ENCODE results near the gene GFPT2.

Gene GFPT2

GRCh38 chr5:180287868-180288267 is 65.3 kb downstream of the GFPT2 start:
- 81% methylated on average over 7 of the region's 7 CpGs for WGBS
- Histone ChIP-seq H3K4me2 (ENCODE audit: low read length, poor library complexity, severe bottlenecking) (no peak overlapping the region), H2AK5ac (ENCODE audit: low read length, severe bottlenecking) (no peak overlapping the region)

GRCh38 chr5:180287404-180287803 is 65.7 kb downstream of the GFPT2 start:
- peaks cover 28% of the 10 kb centered on the region for H3K79me1 ChIP-seq (replicated peaks; ENCODE audit: low read length, poor library complexity, severe bottlenecking)
- no peak overlapping the region for H2AK5ac ChIP-seq (ENCODE audit: low read length, severe bottlenecking)
- H3K14ac ChIP-seq (ENCODE audit: low read length in 2 of 2): no peak overlapping the region
- no peak overlapping the region for H2BK120ac ChIP-seq (ENCODE audit: low read depth, low read length)
- H3K9ac ChIP-seq (ENCODE audit: low read length): no peak overlapping the region
- no peak overlapping the region for H4K91ac ChIP-seq (ENCODE audit: low read length)
- H3K18ac ChIP-seq (ENCODE audit: low read depth in 1 of 2, low read length in 2 of 2): no peak overlapping the region
- 97% methylated on average over 2 of the region's 2 CpGs for WGBS
- DNase-seq: no peak
- H3K27ac ChIP-seq (ENCODE audit: low read length, poor library complexity, severe bottlenecking): no peak overlapping the region
- peaks cover 12% of the 10 kb centered on the region for H3K9me3 ChIP-seq (ENCODE audit: control insufficient read depth, low read length)
- H3K4me1 ChIP-seq (ENCODE audit: control insufficient read depth, insufficient read depth, low read depth, low read length): peaks cover 6% of the 10 kb centered on the region
- H3K27me3 ChIP-seq (ENCODE audit: control insufficient read depth in 1 of 2, insufficient read depth in 1 of 2, low read length in 2 of 2): no peaks in the 10 kb centered on the region
- no peak overlapping the region for H3K23ac ChIP-seq (ENCODE audit: low read length in 2 of 2)
- H3K4me2 ChIP-seq (ENCODE audit: low read length, poor library complexity, severe bottlenecking): no peak overlapping the region
- H2BK12ac ChIP-seq (ENCODE audit: low read length in 2 of 2): no peak overlapping the region
- peaks cover 12 to 32% of the 10 kb centered on the region in 2 experiments for H3K36me3 ChIP-seq (ENCODE audit: control insufficient read depth in 1 of 2, insufficient read depth in 2 of 2, low read depth in 1 of 2, low read length in 2 of 2)
- no peak overlapping the region for H2BK5ac ChIP-seq (ENCODE audit: low read depth, low read length, poor library complexity, severe bottlenecking)
- H2AFZ ChIP-seq (ENCODE audit: low read depth, low read length): no peak overlapping the region
- H4K8ac ChIP-seq (ENCODE audit: low read length): no peak overlapping the region
- H3K4ac ChIP-seq (ENCODE audit: low read depth in 1 of 2, low read length in 2 of 2): no peak overlapping the region
- H3K4me3 ChIP-seq (ENCODE audit: insufficient read depth in 1 of 2, low read depth in 1 of 2, low read length in 2 of 2): no peak overlapping the region
- no peak overlapping the region for H2BK15ac ChIP-seq (ENCODE audit: low read depth, poor library complexity, severe bottlenecking)

More at GRCh38 chr5:180287868-180288267, 65.3 kb downstream of the GFPT2 start:
- H2BK5ac ChIP-seq (ENCODE audit: low read depth, low read length, poor library complexity, severe bottlenecking): no peak overlapping the region
- H3K27ac ChIP-seq (ENCODE audit: low read length, poor library complexity, severe bottlenecking): no peak overlapping the region
- H2BK15ac ChIP-seq (ENCODE audit: low read depth, poor library complexity, severe bottlenecking): no peak overlapping the region
- H2BK120ac ChIP-seq (ENCODE audit: low read depth, low read length): no peak overlapping the region
- H3K14ac ChIP-seq (ENCODE audit: low read length in 2 of 2): no peak overlapping the region
- peaks cover 8% of the 10 kb centered on the region for H3K4me1 ChIP-seq (ENCODE audit: control insufficient read depth, insufficient read depth, low read depth, low read length)
- peaks cover 7 to 27% of the 10 kb centered on the region in 2 experiments for H3K36me3 ChIP-seq (ENCODE audit: control insufficient read depth in 1 of 2, insufficient read depth in 2 of 2, low read depth in 1 of 2, low read length in 2 of 2)
- no peak overlapping the region for H2BK12ac ChIP-seq (ENCODE audit: low read length in 2 of 2)
- H3K9me3 ChIP-seq (ENCODE audit: control insufficient read depth, low read length): peaks cover 7% of the 10 kb centered on the region
- H3K4ac ChIP-seq (ENCODE audit: low read depth in 1 of 2, low read length in 2 of 2): no peak overlapping the region
- H3K18ac ChIP-seq (ENCODE audit: low read depth in 1 of 2, low read length in 2 of 2): no peak overlapping the region
- no peak overlapping the region for H3K4me3 ChIP-seq (ENCODE audit: insufficient read depth in 1 of 2, low read depth in 1 of 2, low read length in 2 of 2)
- H3K9ac ChIP-seq (ENCODE audit: low read length): no peak overlapping the region
- no peak overlapping the region for H4K8ac ChIP-seq (ENCODE audit: low read length)
- peaks cover 27% of the 10 kb centered on the region for H3K79me1 ChIP-seq (replicated peaks; ENCODE audit: low read length, poor library complexity, severe bottlenecking)
- H4K91ac ChIP-seq (ENCODE audit: low read length): no peak overlapping the region
- no peak for DNase-seq
- H2AFZ ChIP-seq (ENCODE audit: low read depth, low read length): no peak overlapping the region
- H3K23ac ChIP-seq (ENCODE audit: low read length in 2 of 2): no peak overlapping the region
- H3K27me3 ChIP-seq (ENCODE audit: control insufficient read depth in 1 of 2, insufficient read depth in 1 of 2, low read length in 2 of 2): no peaks in the 10 kb centered on the region

- Histone ChIP-seq H3K27me3 (ENCODE audit: control insufficient read depth in 1 of 2, insufficient read depth in 1 of 2, low read length in 2 of 2) (no peaks in the 10 kb centered on the region), H3K9ac (ENCODE audit: low read length) (no peak overlapping the region), H3K9me3 (ENCODE audit: control insufficient read depth, low read length) (peaks cover 45% of the 10 kb centered on the region), H2AFZ (ENCODE audit: low read depth, low read length) (no peak overlapping the region), H2BK120ac (ENCODE audit: low read depth, low read length) (no peak overlapping the region), H2AK5ac (ENCODE audit: low read length, severe bottlenecking) (no peak overlapping the region), H3K4me3 (ENCODE audit: insufficient read depth in 1 of 2, low read depth in 1 of 2, low read length in 2 of 2) (no peak overlapping the region), H3K27ac (ENCODE audit: low read length, poor library complexity, severe bottlenecking) (no peak overlapping the region), H3K36me3 (ENCODE audit: control insufficient read depth in 1 of 2, insufficient read depth in 2 of 2, low read depth in 1 of 2, low read length in 2 of 2) (peaks cover 24 to 64% of the 10 kb centered on the region in 2 experiments), H3K4me2 (ENCODE audit: low read length, poor library complexity, severe bottlenecking) (no peak overlapping the region), H4K91ac (ENCODE audit: low read length) (peak overlapping the region; percentile 25), H2BK12ac (ENCODE audit: low read length in 2 of 2) (no peak overlapping the region), H3K23ac (ENCODE audit: low read length in 2 of 2) (no peak overlapping the region), H2BK5ac (ENCODE audit: low read depth, low read length, poor library complexity, severe bottlenecking) (no peak overlapping the region), H3K4me1 (ENCODE audit: control insufficient read depth, insufficient read depth, low read depth, low read length) (no peaks in the 10 kb centered on the region), H3K14ac (ENCODE audit: low read length in 2 of 2) (no peak overlapping the region), H4K8ac (ENCODE audit: low read length) (no peak overlapping the region), H3K79me1 (replicated peaks; ENCODE audit: low read length, poor library complexity, severe bottlenecking) (peaks cover 38% of the 10 kb centered on the region), H2BK15ac (ENCODE audit: low read depth, poor library complexity, severe bottlenecking) (no peak overlapping the region), H3K18ac (ENCODE audit: low read depth in 1 of 2, low read length in 2 of 2) (no peak overlapping the region), H3K4ac (ENCODE audit: low read depth in 1 of 2, low read length in 2 of 2) (no peak overlapping the region)
- no peak for DNase-seq
- WGBS: 94% methylated on average over 9 of the region's 10 CpGs
Measured at GRCh38 chr5:180284149-180284548, 69.0 kb downstream of the GFPT2 start.

GRCh38 chr5:180283026-180283615 is 70.0 kb downstream of the GFPT2 start:
- Histone ChIP-seq H2BK15ac (ENCODE audit: low read depth, poor library complexity, severe bottlenecking) (no peak overlapping the region), H3K14ac (ENCODE audit: low read length in 2 of 2) (no peak overlapping the region), H3K79me1 (replicated peaks; ENCODE audit: low read length, poor library complexity, severe bottlenecking) (peaks cover 39% of the 10 kb centered on the region), H2BK5ac (ENCODE audit: low read depth, low read length, poor library complexity, severe bottlenecking) (no peak overlapping the region), H2BK120ac (ENCODE audit: low read depth, low read length) (no peak overlapping the region), H2BK12ac (ENCODE audit: low read length in 2 of 2) (no peak overlapping the region), H3K27me3 (ENCODE audit: control insufficient read depth in 1 of 2, insufficient read depth in 1 of 2, low read length in 2 of 2) (no peaks in the 10 kb centered on the region), H3K23ac (ENCODE audit: low read length in 2 of 2) (no peak overlapping the region), H3K18ac (ENCODE audit: low read depth in 1 of 2, low read length in 2 of 2) (no peak overlapping the region), H3K9me3 (ENCODE audit: control insufficient read depth, low read length) (peaks cover 53% of the 10 kb centered on the region), H3K4me3 (ENCODE audit: insufficient read depth in 1 of 2, low read depth in 1 of 2, low read length in 2 of 2) (no peak overlapping the region), H3K36me3 (ENCODE audit: control insufficient read depth in 1 of 2, insufficient read depth in 2 of 2, low read depth in 1 of 2, low read length in 2 of 2) (peaks cover 27 to 68% of the 10 kb centered on the region in 2 experiments), H2AFZ (ENCODE audit: low read depth, low read length) (no peak overlapping the region), H3K4me2 (ENCODE audit: low read length, poor library complexity, severe bottlenecking) (no peak overlapping the region), H3K9ac (ENCODE audit: low read length) (no peak overlapping the region), H4K91ac (ENCODE audit: low read length) (no peak overlapping the region), H3K27ac (ENCODE audit: low read length, poor library complexity, severe bottlenecking) (no peak overlapping the region), H4K8ac (ENCODE audit: low read length) (no peak overlapping the region), H2AK5ac (ENCODE audit: low read length, severe bottlenecking) (no peak overlapping the region), H3K4ac (ENCODE audit: low read depth in 1 of 2, low read length in 2 of 2) (no peak overlapping the region), H3K4me1 (ENCODE audit: control insufficient read depth, insufficient read depth, low read depth, low read length) (no peaks in the 10 kb centered on the region)
- WGBS: 97% methylated on average over 6 of the region's 10 CpGs
- no peak for DNase-seq

Measured in mesenchymal stem cell (in vitro differentiated cells and primary cell).